HL-60/S4 (cell line): ENCODE data around the gene CDO1.

Source experiments
- in situ Hi-C: fragments of 300-500 bp; cut with MboI; formaldehyde crosslinking; loops from 2 replicates; pipeline ENCODE4 v1.14.3; 2022; ENCODE audit warnings: low sequenced_read_pairs

Gene CDO1

DNA sequence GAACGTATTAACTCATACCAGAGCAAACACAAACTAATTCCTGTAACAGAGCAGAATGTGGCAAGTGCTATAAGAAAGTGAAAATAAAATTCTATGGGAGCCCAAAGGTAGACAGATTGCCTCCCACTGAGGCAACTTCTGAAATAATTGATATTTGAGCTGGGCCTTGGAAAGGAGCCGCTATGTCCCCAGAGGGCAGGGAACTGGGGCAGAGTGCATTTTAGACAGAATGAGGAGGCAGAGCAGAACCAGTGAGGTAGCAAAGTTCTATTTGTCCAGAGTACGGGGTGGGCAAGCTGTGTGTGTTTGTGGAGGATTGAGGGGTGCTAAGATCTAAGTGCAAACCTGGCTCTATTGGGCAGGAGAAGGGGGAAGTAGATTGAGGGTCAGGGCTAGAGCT, 19.8 kb downstream of the CDO1 start:
- in situ Hi-C loops: no loop called here

DNA sequence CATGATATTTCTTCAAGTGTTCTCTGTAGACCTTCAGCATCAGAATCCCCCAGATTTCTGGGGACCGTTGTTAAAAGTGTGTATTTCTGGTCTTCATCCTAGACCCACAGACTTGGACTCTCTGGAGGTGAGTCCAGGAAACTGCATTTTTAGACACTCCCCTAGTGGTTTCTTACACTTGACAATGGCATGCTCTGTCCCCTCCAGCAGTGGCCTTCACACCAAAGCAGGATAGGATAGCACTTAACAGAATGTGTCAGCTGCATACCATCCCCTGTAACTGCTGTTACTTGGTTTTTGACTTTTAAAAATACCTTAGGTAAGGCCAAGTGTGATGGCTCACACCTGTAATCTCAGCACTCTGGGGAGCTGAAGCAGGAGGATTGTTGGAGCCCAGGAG, 20.8 kb downstream of the CDO1 start:
- in situ Hi-C loops: no loop called here

DNA sequence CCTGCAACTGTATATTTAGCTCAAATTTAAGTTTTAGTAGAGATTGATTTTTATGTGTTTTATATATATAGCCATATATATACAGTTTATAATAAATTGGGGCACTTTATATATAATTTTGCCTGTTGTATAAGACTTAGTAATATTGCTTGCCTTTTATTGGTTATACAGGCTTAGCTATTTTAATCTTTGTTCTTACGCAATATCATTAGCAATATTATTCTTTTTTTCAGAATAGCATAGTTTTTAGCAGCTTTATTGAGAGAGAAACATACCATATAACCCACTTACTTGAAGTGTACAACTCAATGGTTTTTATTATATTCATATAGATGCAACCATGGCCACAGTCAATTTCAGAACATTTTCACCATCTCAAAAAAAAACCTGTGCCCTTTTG, 28.0 kb downstream of the CDO1 start:
- in situ Hi-C loops: no loop called here

DNA sequence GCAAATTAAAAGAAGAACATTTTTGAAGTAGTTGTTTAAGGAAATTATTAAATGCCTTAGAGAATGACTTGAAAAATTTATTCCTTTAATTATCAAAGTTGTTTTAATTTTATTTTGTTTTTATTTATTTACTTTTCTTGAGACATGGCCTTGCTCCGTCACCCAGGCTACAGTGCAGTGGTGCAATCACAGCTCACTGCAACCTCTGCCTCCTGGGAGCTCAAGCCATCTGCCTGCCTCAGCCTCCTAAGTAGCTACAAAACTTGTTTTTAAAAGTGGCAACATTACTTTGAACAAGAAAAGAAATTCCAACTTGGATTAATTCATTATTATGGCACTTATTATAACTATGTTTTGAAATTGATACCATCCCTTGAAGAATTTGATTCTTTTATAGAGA, 29.0 kb downstream of the CDO1 start:
- in situ Hi-C loops: no loop called here

DNA sequence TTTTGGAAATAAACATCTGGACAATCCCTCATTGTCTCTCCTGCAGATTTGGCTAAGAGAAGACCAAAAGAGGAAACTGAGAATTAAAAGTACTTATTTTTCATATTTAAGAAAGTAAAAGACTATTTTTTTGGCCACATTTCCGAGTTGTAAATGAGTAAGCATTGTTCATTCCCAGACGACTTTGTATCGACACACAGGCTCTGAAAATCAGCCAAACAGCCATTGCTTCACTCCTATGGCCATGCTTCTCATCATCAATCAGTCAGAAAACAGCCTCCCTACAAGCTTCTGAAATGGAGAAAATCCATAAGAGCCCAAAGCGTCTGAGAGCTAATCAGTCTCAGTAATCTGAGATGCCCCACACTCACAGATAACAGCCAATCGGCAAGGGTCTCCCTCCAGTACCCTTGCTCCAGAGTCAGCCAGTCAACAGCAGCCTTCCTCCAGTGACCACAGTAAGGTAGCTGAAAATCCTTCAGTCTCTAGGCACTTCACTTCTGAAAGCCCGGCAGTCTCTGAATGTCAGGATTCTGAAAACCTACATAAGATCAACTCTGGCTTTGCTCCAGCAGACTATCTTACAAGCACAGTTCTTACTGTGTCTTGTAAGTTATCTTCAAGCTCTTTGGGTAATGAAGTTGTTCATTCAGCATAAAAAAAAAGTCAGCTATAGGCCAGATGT, 30.9 kb downstream of the CDO1 start:
- in situ Hi-C loops: no loop called here

DNA sequence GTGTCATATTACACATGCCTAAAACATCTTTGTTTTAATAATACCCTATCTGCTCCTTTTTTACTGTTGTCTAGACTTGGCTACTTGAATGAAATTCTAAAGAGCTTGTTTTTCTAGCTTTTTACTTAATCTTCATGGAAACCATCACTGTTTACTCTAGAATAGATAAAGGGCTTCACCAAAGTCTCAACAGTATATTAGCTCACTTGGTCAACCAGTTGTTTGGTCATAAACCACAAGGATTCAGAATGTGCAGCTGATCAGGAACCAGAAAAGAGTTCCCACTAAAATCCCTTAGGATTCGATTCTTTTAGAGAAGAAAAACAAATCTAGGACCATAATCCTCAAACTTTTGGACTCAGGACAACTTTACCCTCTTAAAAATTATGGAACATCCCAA, 38.0 kb downstream of the CDO1 start:
- in situ Hi-C loops: no loop called here

DNA sequence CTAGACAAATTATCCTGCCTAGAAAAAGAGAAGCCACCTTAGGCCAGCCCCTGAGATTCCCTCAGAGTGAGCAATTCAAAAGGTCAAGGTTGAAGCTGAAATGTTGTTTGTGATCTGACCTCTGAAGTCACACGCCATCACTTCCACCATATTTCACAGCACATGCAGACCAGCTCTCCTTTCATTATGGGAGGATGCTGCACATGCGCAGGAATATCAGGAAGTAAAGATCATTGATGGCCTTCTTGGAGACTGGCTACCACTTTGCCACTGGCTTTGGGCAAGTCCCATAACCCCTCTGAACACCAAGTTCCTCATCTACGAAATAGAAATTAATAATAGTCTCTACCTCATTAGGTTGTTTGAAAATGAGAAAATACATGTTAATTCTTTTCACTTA, 39.5 kb downstream of the CDO1 start:
- in situ Hi-C loops: no loop called here

DNA sequence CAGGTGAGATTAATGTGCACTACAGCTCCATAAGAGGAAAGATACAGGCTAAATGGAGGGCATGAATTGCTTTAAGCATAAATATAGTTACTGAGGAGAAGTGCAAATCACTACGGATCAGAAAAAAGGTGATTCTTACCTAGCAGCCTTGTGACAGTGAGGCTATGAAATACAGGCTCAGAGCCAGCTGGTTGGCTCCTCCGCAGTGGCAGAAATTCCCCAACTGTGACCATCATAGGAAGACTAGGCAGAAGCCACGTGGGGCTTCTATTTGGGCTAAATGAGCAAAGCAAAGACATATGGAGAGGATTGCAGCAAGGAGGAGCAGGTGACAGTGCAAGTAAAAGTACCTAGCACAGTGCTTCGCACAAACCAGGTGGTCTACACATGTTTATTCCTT, 40.5 kb downstream of the CDO1 start:
- in situ Hi-C loops: no loop called here

DNA sequence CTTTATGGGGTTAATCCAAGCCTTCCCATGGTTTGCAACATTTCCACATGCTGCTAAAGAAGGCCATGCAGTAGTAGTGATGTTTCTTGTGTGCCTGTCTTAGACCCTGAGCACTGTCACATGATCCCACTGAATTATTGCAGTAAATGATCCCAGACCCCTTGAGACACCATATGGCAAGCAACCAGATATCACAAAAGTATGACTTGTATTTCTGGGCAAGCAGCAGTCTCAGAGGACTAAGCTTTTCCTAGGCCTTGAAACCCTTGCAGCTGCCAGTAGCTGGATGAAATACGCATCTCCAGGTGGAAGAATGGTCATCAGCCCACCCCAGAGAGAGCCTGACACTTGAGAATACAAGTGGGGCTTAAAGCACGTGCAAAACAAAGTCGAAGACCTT, 41.8 kb downstream of the CDO1 start:
- in situ Hi-C loops: no loop called here

DNA sequence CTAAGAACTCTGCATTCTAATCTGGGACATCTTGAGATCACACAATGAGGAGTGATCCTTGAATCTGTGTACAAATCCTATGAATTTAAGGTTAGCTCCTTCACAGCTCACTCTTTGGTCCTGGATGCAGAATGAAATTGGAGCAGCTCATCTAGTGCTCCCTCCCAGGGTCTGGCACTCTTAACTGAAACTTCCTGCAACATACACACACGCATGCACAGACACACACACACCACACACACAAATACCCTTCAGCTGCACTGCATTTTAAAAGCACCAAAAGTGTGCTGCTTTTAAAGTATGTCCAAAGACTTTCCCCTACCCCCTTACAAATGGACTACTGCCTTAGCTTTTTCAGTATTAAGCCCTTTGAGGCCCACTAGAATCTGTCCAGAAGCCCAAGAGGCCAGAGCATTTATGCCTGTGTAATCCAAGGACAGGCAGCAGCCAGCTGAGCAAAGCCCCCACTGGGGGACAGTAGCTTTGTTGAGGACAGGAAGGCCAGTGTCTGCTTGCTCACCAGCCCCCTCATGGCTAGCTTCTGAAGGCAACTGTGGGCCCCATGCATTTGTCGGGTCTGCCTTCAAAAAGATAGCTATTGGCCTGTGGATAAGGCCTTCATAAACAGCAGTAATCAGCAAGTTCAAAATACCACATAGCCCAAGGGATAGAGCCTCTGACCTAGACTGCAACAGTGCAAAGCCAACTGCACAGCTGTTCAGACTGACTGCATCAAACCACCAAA, 43.6 kb downstream of the CDO1 start:
- in situ Hi-C loops: no loop called here

DNA sequence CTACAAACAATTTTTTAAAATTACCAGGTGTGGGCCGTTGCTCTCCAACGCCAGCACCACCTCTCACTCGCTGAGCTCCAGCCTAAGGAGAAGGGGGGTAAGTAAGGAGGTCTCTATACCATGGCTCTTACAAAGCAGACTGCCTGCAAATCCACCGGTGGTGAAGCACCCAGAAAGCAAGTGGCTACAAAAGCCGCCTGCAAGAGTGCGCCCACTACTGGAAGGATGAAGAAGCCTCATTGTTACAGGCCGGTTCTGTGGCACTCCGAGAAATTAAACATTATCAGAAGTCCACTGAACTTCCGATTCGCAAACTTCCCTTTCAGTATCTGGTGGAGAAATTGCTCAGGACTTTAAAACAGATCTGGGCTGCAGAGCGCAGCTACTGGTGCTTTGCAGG, 46.0 kb downstream of the CDO1 start:
- in situ Hi-C loops: no loop called here

DNA sequence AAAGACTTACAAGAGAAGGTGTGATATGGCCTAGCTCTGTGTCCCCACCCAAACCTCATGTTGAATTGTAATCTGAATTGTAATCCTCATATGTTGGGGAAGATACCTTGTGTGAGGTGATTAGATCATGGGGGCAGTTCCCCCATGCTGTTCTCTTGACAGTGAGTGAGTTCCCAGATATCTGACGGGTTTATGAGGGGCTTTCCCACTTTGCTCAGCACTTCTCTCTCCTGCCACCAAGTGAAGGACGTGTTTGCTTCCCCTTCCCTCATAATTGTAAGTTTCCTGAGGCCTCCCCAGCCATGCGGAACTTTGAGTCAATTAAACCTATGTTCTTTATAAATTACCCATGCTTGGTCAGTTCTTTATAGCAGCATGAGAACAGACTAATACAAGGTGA, 49.0 kb downstream of the CDO1 start:
- in situ Hi-C loops: no loop called here

DNA sequence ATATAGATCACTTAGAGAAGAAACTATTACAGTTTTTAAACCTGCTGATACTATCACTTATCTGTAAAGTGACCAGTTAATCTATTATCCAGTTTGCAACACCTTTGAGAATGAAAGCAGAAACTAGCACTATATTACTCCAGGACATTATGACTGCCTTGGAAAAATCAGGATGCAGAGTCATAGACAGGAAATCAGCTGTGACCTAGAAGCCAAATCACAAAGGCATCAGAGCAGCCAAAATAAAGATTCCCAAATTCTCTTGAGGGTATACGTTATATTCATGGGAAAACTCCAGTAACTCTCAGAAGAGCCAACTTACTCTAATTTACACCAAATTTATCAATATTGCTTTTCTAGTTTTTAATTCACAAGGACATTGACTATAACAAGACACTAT, 49.9 kb downstream of the CDO1 start:
- in situ Hi-C loops: no loop called here

DNA sequence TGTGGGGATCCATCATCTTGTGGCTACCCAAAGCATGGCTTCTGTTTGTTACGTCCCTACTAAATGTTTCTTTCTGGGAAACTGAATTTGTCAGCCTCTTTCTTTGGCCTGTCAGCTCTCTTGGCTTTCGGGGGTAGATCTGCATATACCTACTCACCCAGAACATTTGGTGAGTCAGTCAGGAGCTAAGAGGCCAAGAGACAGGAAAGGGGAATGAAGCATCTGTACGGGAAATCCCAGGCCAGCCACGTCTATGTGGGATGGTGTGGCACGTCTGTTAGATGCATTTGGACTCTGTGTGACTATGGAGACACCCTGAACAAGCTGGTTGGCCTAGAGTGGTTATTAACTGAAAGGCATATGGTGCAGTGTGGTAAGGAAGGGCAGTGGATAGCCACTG, 58.1 kb downstream of the CDO1 start:
- in situ Hi-C loops: no loop called here

DNA sequence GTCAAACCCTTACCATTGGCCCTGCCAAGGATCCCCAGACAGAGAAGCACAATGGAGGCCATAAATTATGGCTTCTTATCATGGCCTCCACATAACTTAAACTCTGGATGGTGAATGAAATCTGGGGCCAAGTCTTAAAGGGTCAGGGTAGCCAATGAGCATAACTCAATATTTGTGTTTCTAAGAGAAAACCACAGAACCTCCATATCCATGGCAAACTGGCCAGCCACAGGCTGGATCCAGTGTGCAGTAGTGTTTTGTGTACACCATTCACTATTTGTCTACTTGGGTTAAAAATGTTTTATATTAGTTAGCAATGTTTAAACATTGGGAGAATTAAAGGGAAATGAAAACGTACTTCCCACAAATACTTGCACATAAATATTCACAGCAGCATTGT, 60.8 kb downstream of the CDO1 start:
- in situ Hi-C loops: no loop called here
